Hematopoietic multipotent progenitor cell treated with erythropoietin and hydrocortisone succinate and interleukin-3 and kit ligand, for 8 days (in vitro differentiated cells): ENCODE measurements around the gene DAD1.
"Not testable (repeated sequence)": the region's sequence is repeated elsewhere in the genome, so short reads cannot be mapped to it uniquely, and the experiment has no call there.

Source experiments
- DNase-seq: peaks from one replicate; pipeline ENCODE4 v3.0.0-alpha.2; 2015

Gene DAD1

GRCh38 chr14:22566266-22566665, 22.8 kb downstream of the DAD1 start:
- DNase-seq, result not testable (repeated sequence)

GRCh38 chr14:22565391-22565945, 23.6 kb downstream of the DAD1 start:
- DNase-seq, result no peak

- DNase-seq, result no peak
These were observed 24.6 kb downstream of the DAD1 start for GRCh38 chr14:22564463-22564862.

GRCh38 chr14:22563987-22564386, 25.0 kb downstream of the DAD1 start:
- DNase-seq, result no peak

- DNase-seq, result peak; percentile 77
These were observed 27.1 kb downstream of the DAD1 start for GRCh38 chr14:22561661-22562579.

- DNase-seq, result no peak
These were observed 27.7 kb downstream of the DAD1 start for GRCh38 chr14:22561366-22561660.

- peak; percentile 95 for DNase-seq
These were observed 28.2 kb downstream of the DAD1 start for GRCh38 chr14:22560662-22561365.

GRCh38 chr14:22559041-22559440, 30.0 kb downstream of the DAD1 start:
- no peak for DNase-seq

GRCh38 chr14:22558221-22558913, 30.7 kb downstream of the DAD1 start:
- DNase-seq, result no peak

- no peak for DNase-seq
These were observed 31.2 kb downstream of the DAD1 start for GRCh38 chr14:22557846-22558220.

- DNase-seq, result peak; percentile 84
These were observed 31.9 kb downstream of the DAD1 start for GRCh38 chr14:22556990-22557623.

- DNase-seq, result peak; percentile 95
These were observed 32.7 kb downstream of the DAD1 start for GRCh38 chr14:22556021-22556989.

- peak; percentile 15 for DNase-seq
These were observed 33.5 kb downstream of the DAD1 start for GRCh38 chr14:22555384-22556011.

- no peak for DNase-seq
These were observed 34.3 kb downstream of the DAD1 start for GRCh38 chr14:22554498-22555383.

GRCh38 chr14:22553861-22554497, 35.0 kb downstream of the DAD1 start:
- DNase-seq, result not testable (repeated sequence)

- DNase-seq, result no peak
These were observed 35.6 kb downstream of the DAD1 start for GRCh38 chr14:22553445-22553844.

- DNase-seq, result no peak
These were observed 36.3 kb downstream of the DAD1 start for GRCh38 chr14:22552827-22553076.

GRCh38 chr14:22552001-22552826, 36.8 kb downstream of the DAD1 start:
- DNase-seq, result no peak

GRCh38 chr14:22551605-22551997, 37.4 kb downstream of the DAD1 start:
- no peak for DNase-seq
